Measurements from ENCODE around the gene LRRC36.

The LRRC36 gene

DNA sequence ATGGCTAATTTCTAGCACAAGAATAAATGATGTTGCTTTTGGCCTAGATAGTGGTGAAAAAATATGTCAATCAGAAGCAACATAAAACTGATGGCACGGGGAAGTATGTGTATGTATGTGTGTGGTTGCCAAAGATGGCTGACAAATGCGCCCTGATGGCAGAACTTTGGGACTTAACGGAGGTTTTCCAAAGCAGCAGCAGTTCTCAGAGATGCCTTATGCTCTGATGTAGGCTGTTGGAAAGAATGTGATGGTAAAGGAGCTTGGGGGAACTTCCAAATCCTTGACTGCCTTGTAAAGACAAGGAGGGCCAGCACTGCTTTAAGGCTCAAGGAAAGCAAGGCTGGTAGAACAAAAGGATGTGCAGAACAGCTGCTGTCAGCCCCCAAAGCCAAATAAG, 16.1 kb upstream of the LRRC36 start:
- H3K4me2 ChIP-seq (ENCODE audit: insufficient read depth, low read length, poor library complexity, severe bottlenecking): no peak overlapping the region
- H3K9me3 ChIP-seq (replicated peaks in 1 of 2; ENCODE audit: control insufficient read depth in 2 of 2, insufficient read depth in 1 of 2, low read depth in 1 of 2, low read length in 2 of 2): no peaks in the 10 kb centered on the region
- H3K9ac ChIP-seq (ENCODE audit: low read depth, low read length, poor library complexity): no peak overlapping the region
- no peak overlapping the region for H2AFZ ChIP-seq (ENCODE audit: low read length)
- no peaks in the 10 kb centered on the region for H3K79me1 ChIP-seq (ENCODE audit: low read depth, low read length)
- no peak overlapping the region for H2AK5ac ChIP-seq (ENCODE audit: low read depth, low read length)
- no CpG with 5 or more reads among the region's 3 CpGs for WGBS, 2 donors (ENCODE audit: extremely low coverage in 2 of 2, insufficient read length in 2 of 2, insufficient replicate concordance in 1 of 2)
- H3K4me1 ChIP-seq (ENCODE audit: control insufficient read depth in 2 of 2, insufficient read depth in 1 of 2, low read depth in 1 of 2, low read length in 2 of 2): peaks cover 0 to 2% of the 10 kb centered on the region in 2 donors
- no peak overlapping the region for H3K14ac ChIP-seq (ENCODE audit: low read length)
- no peak overlapping the region for H2BK15ac ChIP-seq (ENCODE audit: low read length)
- H2BK12ac ChIP-seq (ENCODE audit: low read length): no peak overlapping the region
- no peak overlapping the region for H4K8ac ChIP-seq (ENCODE audit: low read depth, low read length)
- no peak overlapping the region for H3K27ac ChIP-seq (replicated peaks; ENCODE audit: low read length)
- no peak for DNase-seq (ENCODE audit: low spot score)
- H3K23ac ChIP-seq (ENCODE audit: low read depth, low read length, poor library complexity): no peak overlapping the region
- H3K36me3 ChIP-seq (replicated peaks in 1 of 2; ENCODE audit: control insufficient read depth in 2 of 2, insufficient read depth in 2 of 2, low read length in 2 of 2): no peaks in the 10 kb centered on the region
- no peak overlapping the region for H3K4me3 ChIP-seq (ENCODE audit: low read length in 2 of 2)
- H3K4ac ChIP-seq (ENCODE audit: low read length): no peak overlapping the region
- H4K91ac ChIP-seq (ENCODE audit: low read depth, low read length, poor library complexity): no peak overlapping the region
- no peak overlapping the region for H2BK5ac ChIP-seq (ENCODE audit: low read length)
- H3K18ac ChIP-seq (ENCODE audit: low read length): no peak overlapping the region
- H3K27me3 ChIP-seq (ENCODE audit: control insufficient read depth in 3 of 3, insufficient read depth in 3 of 3, low read depth in 1 of 3, low read length in 3 of 3): peaks cover 0 to 28% (median 0%) of the 10 kb centered on the region in 3 experiments
- H2BK120ac ChIP-seq (ENCODE audit: low read depth, low read length): no peak overlapping the region

GRCh38 chr16:67311607-67312488, 14.8 kb upstream of the LRRC36 start:
- no peak overlapping the region for H3K4ac ChIP-seq (ENCODE audit: low read length)
- peak overlapping the region; percentile 33 for H3K9ac ChIP-seq (ENCODE audit: low read depth, low read length, poor library complexity)
- H3K18ac ChIP-seq (ENCODE audit: low read length): no peak overlapping the region
- no peak for DNase-seq (ENCODE audit: low spot score)
- no peak overlapping the region for H2AK5ac ChIP-seq (ENCODE audit: low read depth, low read length)
- H3K4me1 ChIP-seq (ENCODE audit: control insufficient read depth in 2 of 2, insufficient read depth in 1 of 2, low read depth in 1 of 2, low read length in 2 of 2): peaks cover 0 to 2% of the 10 kb centered on the region in 2 donors
- H2BK5ac ChIP-seq (ENCODE audit: low read length): no peak overlapping the region
- no peak overlapping the region for H3K23ac ChIP-seq (ENCODE audit: low read depth, low read length, poor library complexity)
- WGBS, 2 donors (ENCODE audit: extremely low coverage in 2 of 2, insufficient read length in 2 of 2, insufficient replicate concordance in 1 of 2): no CpG with 5 or more reads among the region's 5 CpGs
- H4K8ac ChIP-seq (ENCODE audit: low read depth, low read length): no peak overlapping the region
- no peak overlapping the region for H3K4me3 ChIP-seq (ENCODE audit: low read length in 2 of 2)
- no peak overlapping the region for H3K14ac ChIP-seq (ENCODE audit: low read length)
- peak overlapping the region; percentile 10 for H2BK12ac ChIP-seq (ENCODE audit: low read length)
- no peak overlapping the region for H4K91ac ChIP-seq (ENCODE audit: low read depth, low read length, poor library complexity)
- no peak overlapping the region for H3K4me2 ChIP-seq (ENCODE audit: insufficient read depth, low read length, poor library complexity, severe bottlenecking)
- H3K36me3 ChIP-seq (replicated peaks in 1 of 2; ENCODE audit: control insufficient read depth in 2 of 2, insufficient read depth in 2 of 2, low read length in 2 of 2): no peaks in the 10 kb centered on the region
- H3K27ac ChIP-seq (replicated peaks; ENCODE audit: low read length): no peak overlapping the region
- H3K9me3 ChIP-seq (replicated peaks in 1 of 2; ENCODE audit: control insufficient read depth in 2 of 2, insufficient read depth in 1 of 2, low read depth in 1 of 2, low read length in 2 of 2): no peaks in the 10 kb centered on the region
- no peak overlapping the region for H2BK15ac ChIP-seq (ENCODE audit: low read length)
- H2BK120ac ChIP-seq (ENCODE audit: low read depth, low read length): no peak overlapping the region
- H3K79me1 ChIP-seq (ENCODE audit: low read depth, low read length): no peaks in the 10 kb centered on the region
- no peak overlapping the region for H2AFZ ChIP-seq (ENCODE audit: low read length)
- peaks cover 0 to 28% (median 0%) of the 10 kb centered on the region in 3 experiments for H3K27me3 ChIP-seq (ENCODE audit: control insufficient read depth in 3 of 3, insufficient read depth in 3 of 3, low read depth in 1 of 3, low read length in 3 of 3)

GRCh38 chr16:67312719-67313118, 13.9 kb upstream of the LRRC36 start:
- H3K4me2 ChIP-seq (ENCODE audit: insufficient read depth, low read length, poor library complexity, severe bottlenecking): no peak overlapping the region
- no peak overlapping the region for H4K91ac ChIP-seq (ENCODE audit: low read depth, low read length, poor library complexity)
- H4K8ac ChIP-seq (ENCODE audit: low read depth, low read length): no peak overlapping the region
- peaks cover 0 to 28% (median 0%) of the 10 kb centered on the region in 3 experiments for H3K27me3 ChIP-seq (ENCODE audit: control insufficient read depth in 3 of 3, insufficient read depth in 3 of 3, low read depth in 1 of 3, low read length in 3 of 3)
- H2BK5ac ChIP-seq (ENCODE audit: low read length): no peak overlapping the region
- no peak overlapping the region for H3K14ac ChIP-seq (ENCODE audit: low read length)
- no peak for DNase-seq (ENCODE audit: low spot score)
- H2AFZ ChIP-seq (ENCODE audit: low read length): no peak overlapping the region
- peaks cover 0 to 2% of the 10 kb centered on the region in 2 donors for H3K4me1 ChIP-seq (ENCODE audit: control insufficient read depth in 2 of 2, insufficient read depth in 1 of 2, low read depth in 1 of 2, low read length in 2 of 2)
- no peaks in the 10 kb centered on the region for H3K79me1 ChIP-seq (ENCODE audit: low read depth, low read length)
- H3K18ac ChIP-seq (ENCODE audit: low read length): no peak overlapping the region
- no peaks in the 10 kb centered on the region for H3K36me3 ChIP-seq (replicated peaks in 1 of 2; ENCODE audit: control insufficient read depth in 2 of 2, insufficient read depth in 2 of 2, low read length in 2 of 2)
- no peak overlapping the region for H2BK12ac ChIP-seq (ENCODE audit: low read length)
- no peaks in the 10 kb centered on the region for H3K9me3 ChIP-seq (replicated peaks in 1 of 2; ENCODE audit: control insufficient read depth in 2 of 2, insufficient read depth in 1 of 2, low read depth in 1 of 2, low read length in 2 of 2)
- H3K23ac ChIP-seq (ENCODE audit: low read depth, low read length, poor library complexity): no peak overlapping the region
- no peak overlapping the region for H2AK5ac ChIP-seq (ENCODE audit: low read depth, low read length)
- no peak overlapping the region for H3K27ac ChIP-seq (replicated peaks; ENCODE audit: low read length)
- no peak overlapping the region for H2BK15ac ChIP-seq (ENCODE audit: low read length)
- H3K4ac ChIP-seq (ENCODE audit: low read length): no peak overlapping the region
- no peak overlapping the region for H3K4me3 ChIP-seq (ENCODE audit: low read length in 2 of 2)
- no peak overlapping the region for H2BK120ac ChIP-seq (ENCODE audit: low read depth, low read length)
- H3K9ac ChIP-seq (ENCODE audit: low read depth, low read length, poor library complexity): no peak overlapping the region

- Histone ChIP-seq H3K79me1 (ENCODE audit: low read depth, low read length) (no peaks in the 10 kb centered on the region), H3K4me2 (ENCODE audit: insufficient read depth, low read length, poor library complexity, severe bottlenecking) (no peak overlapping the region), H3K14ac (ENCODE audit: low read length) (no peak overlapping the region), H2BK5ac (ENCODE audit: low read length) (no peak overlapping the region), H3K4ac (ENCODE audit: low read length) (no peak overlapping the region), H2BK12ac (ENCODE audit: low read length) (no peak overlapping the region), H4K91ac (ENCODE audit: low read depth, low read length, poor library complexity) (no peak overlapping the region), H3K4me3 (ENCODE audit: low read length in 2 of 2) (no peak overlapping the region), H2BK120ac (ENCODE audit: low read depth, low read length) (no peak overlapping the region), H2BK15ac (ENCODE audit: low read length) (no peak overlapping the region), H3K18ac (ENCODE audit: low read length) (no peak overlapping the region), H3K9me3 (replicated peaks in 1 of 2; ENCODE audit: control insufficient read depth in 2 of 2, insufficient read depth in 1 of 2, low read depth in 1 of 2, low read length in 2 of 2) (no peaks in the 10 kb centered on the region), H2AK5ac (ENCODE audit: low read depth, low read length) (no peak overlapping the region), H3K9ac (ENCODE audit: low read depth, low read length, poor library complexity) (no peak overlapping the region), H3K23ac (ENCODE audit: low read depth, low read length, poor library complexity) (no peak overlapping the region), H3K27me3 (ENCODE audit: control insufficient read depth in 3 of 3, insufficient read depth in 3 of 3, low read depth in 1 of 3, low read length in 3 of 3) (peaks cover 0 to 10% (median 5%) of the 10 kb centered on the region in 3 experiments), H3K4me1 (ENCODE audit: control insufficient read depth in 2 of 2, insufficient read depth in 1 of 2, low read depth in 1 of 2, low read length in 2 of 2) (peaks cover 0 to 3% of the 10 kb centered on the region in 2 donors), H3K36me3 (replicated peaks in 1 of 2; ENCODE audit: control insufficient read depth in 2 of 2, insufficient read depth in 2 of 2, low read length in 2 of 2) (no peaks in the 10 kb centered on the region), H4K8ac (ENCODE audit: low read depth, low read length) (no peak overlapping the region), H2AFZ (ENCODE audit: low read length) (no peak overlapping the region), H3K27ac (replicated peaks; ENCODE audit: low read length) (no peak overlapping the region)
- DNase-seq (ENCODE audit: low spot score): no peak
Observed at GRCh38 chr16:67317853-67318252, 8.8 kb upstream of the LRRC36 start.

Data from neuronal stem cell (in vitro differentiated cells).